Germinal center (tissue), 1 donor: ENCODE results near the gene PNPO.
"Not testable (repeated sequence)": the region's sequence is repeated elsewhere in the genome, so short reads cannot be mapped to it uniquely, and the experiment has no call there.

ENCODE experiments used
- DNase-seq: peaks from one replicate; pipeline ENCODE4 v3.0.0; 2012; ENCODE audit warnings: mixed read lengths, low spot score

PNPO gene

DNA sequence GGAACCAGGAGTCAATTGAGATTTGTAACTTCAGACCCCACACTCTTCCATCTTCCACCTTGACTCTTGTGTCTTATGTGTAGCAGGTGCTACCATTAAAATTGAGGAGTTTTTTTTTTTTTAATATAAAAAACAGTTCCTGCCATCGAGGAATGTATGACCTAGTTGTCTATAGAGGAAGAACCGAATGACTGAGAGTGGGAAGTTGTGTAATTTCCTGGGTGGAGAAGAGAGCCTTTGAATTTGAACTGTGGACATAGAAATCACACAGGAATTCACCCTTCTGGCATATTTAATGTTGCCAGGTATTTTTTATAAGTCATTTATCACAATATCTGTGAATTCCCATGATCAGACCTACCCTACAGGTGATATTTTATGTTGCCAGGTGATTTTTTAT, 23.4 kb upstream of the PNPO start:
- DNase-seq, result no peak

DNA sequence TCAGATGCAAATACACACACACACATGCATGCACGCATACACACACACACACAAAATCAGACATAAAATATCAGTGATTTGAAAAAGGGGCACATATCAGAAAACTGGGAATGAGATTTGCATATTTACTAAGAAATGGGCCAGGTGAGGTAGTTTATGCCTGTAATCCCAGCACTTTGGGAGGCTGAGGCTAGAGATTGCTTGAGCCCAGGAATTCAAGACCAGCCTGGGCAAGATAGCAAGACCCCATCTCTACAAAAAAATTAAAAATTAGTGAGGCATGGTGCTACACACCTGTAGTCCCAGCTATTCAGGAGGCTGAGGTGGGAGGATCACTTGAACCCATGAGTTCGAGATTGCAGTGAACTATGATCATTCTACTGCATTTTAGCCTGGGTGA, 22.4 kb upstream of the PNPO start:
- DNase-seq, result no peak

DNA sequence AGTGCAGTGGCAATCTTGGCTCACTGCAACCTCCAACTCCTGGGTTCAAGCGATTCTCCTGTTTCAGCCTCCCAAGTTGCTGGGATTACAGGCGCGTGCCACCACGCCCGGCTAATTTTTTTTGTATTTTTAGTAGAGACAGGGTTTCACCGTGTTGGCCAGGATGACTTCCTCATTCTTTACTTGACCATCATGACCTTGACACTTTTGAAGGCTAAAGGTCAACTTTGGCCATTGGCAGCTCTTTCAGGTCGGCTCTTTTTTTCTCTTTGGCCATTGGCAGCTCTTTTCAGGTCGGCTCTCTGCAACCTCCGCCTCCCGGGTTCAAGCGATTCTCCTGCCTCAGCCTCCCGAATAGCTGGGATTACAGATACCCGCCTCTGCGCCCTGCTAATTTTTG, 21.5 kb upstream of the PNPO start:
- not testable (repeated sequence) for DNase-seq

DNA sequence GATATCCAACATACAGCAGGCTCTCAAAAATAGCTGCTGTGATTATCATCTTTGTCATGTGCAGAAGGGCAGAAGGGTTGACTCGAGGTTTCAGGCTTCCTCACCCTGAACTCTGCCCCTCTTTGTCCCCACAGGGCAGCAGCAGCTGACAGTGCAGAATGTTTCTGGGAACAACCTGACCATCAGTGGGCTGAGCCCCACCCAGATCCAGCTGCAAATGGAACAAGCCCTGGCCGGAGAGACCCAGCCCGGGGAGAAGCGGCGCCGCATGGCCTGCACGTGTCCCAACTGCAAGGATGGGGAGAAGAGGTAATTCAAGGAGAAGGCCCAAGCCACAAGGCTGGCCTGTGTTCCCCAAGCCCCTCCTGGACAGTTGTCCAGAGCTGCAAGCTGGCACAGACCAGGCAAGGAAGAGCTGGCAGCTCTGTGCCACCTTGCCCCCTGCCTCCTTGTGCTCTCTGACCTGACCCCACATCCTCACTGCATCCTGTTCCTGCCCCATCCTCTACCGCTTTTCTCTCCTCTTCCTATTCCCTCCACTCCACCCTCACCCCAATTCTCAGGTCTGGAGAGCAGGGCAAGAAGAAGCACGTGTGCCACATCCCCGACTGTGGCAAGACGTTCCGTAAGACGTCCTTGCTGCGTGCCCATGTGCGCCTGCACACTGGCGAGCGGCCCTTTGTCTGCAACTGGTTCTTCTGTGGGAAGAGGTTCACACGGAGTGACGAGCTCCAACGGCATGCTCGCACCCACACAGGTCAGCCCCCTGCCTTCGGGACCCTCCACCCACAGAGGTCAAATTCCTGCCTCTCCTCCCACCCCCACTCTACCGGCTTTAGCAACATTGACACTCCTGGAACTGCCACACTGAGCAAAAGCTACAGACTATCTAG, 16.3 kb upstream of the PNPO start:
- DNase-seq, result no peak

DNA sequence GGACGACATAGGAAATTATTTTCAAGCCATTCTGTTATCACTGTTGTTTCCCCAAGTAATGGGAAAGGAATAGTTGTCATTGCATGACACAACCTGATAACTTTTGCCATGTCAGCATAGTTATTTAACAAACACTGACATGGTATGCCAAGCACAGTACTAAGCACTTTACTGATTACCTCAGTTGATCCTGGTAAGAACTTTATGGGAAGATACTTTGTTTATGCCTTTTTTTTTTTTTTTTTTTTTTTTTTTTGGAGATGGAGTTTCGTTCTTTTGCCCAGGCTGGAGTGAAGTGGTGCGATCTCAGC, 15.7 kb upstream of the PNPO start:
- DNase-seq, result no peak

DNA sequence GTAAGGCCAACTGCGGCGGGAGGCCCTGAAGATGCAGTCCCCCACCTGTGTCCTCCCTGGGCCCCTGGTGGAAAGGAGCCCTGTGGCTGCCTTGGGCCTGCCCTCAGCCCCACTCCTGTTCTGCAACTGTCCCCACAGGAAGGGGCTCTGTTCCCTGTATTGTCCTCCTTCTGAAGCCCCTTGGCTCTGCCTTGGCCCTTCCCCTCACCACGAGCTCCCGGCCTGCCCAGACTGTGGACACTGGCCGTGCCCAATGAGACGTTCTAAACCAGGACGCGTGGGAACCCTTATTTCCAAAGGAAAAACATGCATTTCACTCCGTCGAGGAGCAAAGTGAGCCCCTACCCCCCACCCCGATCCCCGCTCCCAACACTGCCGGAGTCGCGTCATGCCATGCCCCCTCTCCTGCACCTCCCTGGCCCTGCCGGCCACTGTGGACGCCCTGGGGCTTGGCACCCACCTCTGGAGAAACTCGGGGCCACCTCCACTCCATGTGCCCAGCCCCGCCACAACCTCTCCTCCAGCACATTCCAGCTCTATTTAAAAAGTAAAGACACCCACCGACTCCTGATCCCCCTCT, 13.5 kb upstream of the PNPO start:
- no peak for DNase-seq

DNA sequence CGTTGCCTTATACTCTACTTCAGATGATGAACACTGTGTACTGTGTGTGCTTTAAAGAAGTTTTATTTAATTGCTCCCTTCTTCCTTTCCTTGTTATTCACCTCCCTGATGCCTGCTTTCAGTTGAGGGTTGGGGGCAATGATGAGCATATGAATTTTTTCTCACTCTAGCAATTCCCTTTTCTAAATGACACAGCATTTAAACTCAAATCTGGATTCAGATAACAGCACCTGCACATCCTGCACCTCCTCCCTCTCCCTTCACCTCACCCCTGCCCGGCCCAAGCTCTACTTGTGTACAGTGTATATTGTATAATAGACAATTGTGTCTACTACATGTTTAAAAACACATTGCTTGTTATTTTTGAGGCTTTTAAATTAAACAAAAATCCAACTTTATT, 13.0 kb upstream of the PNPO start:
- no peak for DNase-seq

DNA sequence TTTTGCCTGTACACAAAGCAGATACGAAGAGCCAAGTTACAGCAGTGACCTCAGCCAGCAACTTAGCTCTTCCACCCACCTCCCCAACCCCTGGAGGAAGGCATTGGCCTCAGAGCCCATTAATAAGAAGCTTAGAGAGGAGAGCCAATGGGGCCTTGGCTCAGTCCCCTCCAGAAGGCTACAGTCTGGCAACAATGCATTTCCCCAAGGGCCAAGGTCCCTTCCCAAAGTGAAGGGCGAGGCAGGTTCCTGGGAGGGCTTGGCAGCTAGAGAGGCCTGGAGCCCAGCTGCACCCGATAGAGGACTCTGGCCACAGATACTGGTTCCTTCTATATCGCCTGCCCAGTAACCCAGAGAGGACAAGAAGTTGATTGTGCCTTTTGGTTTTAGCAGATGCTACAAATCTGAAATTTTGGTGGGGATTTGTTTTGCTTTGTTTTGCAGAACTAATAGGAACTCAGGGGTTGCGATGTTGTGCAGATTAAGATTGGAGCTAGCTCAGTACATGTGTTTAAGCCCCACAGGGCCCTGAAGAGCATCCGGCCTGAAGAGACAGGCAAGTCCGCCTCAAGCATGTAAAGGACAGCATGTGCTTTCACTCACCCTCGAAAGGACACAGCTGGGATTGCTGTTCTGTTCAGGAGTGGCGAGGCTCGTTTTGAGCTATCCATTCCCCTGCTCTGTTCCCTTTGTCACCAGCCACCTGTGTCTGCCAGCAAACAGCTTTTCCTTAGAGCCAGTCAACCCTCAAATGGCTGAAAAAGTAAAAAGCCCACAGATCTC, 12.0 kb upstream of the PNPO start:
- no peak for DNase-seq

DNA sequence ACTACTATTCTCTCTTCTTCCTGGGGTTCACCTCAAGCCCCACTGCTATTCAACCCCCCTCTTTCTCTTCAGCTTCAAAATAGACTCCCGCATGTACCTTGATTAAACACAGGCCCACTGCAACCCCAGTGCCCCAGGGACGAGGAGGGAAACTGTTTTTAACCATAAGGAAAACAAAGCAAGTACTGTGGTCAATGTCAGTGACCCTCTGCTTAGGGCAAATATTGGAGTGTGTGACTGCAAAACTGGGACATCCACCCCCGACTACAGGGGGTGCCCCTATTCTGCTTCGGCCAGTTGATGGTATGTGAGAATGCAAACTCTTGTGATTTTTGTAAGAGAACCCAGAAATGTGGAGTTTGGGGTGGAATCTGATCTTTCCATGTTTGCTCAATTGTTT, 9.5 kb upstream of the PNPO start:
- no peak for DNase-seq

DNA sequence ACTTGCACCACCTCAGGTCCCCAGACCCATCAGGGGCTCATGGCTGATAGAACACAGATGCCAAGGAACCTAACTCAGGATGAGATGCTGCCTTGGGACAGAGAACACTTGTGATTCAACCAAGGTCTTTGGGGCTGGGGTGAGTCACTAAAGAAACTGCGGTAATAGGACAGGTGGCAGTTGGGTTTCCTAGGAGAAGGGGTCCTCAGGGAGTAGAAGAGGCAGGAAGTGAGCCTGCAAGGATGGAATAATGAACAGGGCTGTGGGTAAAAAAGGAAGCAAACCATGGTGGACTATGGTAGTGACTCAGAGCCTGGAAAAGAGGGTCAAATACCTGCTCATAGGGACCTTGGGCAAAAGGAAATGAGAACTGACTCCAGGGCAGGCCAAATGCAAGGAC, 6.5 kb upstream of the PNPO start:
- DNase-seq, result no peak

DNA sequence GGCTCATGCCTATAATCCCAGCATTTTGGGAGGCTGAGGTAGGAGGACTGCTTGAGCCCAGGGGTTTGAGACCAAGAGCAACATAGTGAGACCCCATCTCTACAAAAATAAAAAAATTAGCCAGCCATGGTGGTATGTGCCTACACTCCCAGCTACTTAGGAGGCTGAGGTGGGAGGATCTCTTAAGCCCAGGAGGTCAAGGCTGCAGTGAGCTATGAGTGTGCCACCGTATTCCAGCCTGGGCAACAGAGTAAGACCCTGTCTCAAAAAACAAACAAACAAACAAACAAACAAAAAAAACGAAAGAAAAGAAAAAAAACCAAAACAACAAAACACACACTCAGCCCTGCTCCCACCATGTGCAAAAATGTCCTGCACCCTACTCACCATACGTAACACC, 5.9 kb upstream of the PNPO start:
- DNase-seq, result not testable (repeated sequence)

DNA sequence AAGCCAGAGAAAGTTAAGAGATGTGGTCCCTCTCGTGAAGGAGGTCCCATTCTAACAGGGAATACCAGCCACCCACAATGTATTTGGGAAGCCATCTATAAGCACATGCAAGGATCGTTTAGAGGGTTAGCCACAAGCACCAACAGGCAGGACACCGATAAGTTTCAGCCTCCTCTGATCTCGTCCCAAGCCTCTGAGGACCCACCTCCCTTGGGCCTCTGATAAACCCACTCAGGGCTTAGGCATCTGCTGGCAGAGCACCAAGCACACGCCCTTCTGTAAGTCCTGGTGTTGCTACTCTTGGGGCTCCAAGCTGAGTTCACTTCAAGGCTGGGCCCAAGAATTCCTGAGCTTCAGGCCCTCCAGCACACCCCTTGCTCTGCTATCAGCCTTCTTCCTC, 5.4 kb upstream of the PNPO start:
- DNase-seq, result no peak

DNA sequence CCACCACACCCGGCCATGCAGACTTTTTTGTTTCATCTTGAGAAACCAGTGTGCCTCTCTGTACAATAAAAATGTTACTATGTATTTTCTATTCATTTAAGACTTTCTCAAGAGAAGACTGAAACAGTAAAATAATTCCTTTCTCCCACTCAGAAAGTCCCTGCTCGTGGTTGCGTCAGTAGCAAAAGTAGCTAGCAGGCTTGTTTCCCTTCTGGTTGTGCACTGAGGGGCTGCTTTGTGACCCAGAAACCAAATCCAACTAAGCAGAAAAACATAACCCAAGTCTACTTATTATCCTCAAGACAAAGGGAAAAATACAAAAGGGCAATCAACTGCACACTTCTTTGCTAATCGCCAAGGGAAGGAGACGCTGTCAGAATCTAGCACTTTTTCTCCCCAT, 3.4 kb upstream of the PNPO start:
- no peak for DNase-seq

DNA sequence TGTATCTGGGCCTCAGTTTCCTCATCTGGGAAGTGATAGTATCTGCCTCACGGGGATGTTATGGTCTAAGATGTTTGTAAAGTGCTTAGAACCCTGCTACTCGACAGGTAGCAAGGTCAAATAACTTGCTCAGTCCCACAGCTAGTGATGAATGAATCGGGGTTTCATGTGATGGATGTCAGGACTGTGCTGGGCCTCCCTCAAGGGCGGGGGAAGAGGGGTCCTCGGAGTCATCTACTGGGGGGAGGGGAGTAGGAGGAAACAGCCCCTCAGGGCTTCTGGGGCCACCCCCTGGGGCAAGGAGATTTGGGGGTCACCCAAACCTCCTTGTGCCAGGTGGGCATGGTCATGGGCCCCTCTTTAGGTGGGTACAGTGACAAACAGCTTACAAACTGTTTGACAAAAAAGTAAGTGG, 732 bp downstream of the PNPO start:
- DNase-seq, result no peak

DNA sequence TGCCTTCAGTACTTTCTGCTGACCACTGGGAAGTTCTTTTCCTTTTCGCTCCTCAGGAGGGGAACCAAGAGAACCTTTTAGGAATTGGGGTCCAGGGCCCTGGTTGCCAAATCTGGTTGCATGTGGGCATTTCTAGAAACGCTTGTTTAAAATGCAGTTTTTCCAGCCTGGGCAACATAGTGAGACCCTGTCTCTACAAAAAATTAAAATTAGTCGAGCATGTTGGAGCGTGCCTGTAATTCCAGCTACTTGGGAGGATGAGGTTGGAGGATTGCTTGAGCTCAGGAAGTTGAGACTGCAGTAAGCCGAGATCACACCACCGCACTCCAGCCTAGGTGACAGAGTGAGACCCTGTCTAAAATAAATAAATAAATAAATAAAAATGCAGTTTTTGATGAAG, 1.2 kb downstream of the PNPO start:
- no peak for DNase-seq

DNA sequence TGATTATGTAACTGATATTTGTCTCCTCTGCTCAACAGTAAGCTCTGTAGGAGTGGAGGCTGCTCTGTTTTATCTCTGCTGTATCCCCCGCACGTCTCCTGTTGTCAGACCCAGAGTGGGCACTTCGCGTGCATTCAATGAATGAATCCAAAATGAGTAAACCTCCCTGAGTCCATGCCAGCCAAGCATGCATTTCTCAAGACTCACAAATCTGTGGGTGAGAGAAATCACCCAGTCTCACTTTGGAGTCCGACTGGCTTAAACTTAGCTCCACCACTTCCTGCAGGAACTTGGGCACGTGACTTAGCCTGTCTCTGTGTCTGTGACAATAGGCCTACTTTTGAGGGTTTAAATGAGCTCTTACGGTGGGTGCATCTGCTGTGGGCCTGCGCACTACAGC, 3.7 kb downstream of the PNPO start:
- DNase-seq, result no peak

DNA sequence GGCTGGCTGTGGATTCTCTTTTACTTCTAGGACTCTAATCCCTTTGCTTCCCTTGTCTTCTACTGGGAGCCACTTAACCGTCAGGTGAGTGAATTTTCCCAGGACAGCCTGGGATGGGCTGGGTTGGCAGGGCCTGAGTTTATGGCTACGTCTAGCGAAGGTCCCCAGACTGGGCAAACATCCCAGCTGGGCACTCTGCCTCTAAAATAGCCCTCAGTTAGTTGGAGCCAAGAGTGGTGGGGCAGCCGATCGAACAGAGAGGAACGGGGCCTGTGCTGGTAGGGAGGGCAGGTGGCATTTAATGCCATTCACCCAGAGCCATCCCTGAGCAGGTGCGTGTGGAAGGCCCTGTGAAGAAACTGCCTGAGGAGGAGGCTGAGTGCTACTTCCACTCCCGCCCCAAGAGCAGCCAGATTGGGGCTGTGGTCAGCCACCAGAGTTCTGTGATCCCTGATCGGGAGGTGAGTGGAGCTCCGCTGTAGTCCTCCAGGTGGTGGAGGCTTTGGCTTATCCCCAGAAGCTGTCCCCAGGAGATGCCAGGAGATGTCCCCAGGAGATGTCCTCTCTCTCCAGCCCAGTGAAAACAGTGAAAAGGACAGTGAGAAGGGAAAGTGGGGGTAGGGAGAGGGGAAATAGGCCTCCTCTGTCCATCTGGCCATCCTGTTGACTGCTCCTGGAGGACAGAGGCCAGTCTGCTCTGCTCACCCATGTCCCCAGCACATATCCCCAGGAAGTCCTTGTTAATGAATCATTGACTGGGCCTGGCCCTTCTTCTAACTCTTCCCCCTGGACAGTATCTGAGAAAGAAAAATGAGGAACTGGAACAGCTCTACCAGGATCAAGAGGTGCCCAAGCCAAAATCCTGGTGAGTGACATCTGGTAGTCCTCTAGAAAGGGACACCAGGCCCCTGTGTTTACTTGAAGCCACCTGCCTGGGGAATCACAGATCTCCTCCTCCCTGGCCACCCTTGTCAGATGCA, 4.4 kb downstream of the PNPO start:
- DNase-seq, result no peak

DNA sequence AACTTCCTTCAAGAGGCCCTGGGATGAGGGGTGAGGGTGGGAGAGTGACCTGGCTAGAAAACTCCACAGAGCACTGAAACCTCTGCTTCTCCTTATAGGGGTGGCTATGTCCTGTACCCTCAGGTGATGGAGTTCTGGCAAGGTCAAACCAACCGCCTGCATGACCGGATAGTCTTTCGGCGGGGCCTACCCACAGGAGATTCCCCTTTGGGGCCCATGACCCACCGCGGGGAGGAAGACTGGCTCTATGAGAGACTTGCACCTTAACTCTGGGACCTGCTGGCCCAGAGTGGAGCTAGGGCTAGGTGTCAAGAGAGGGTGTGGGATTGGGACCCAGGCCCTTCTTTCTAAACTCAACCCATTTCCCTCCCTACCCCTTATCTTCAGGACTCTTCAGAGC, 5.1 kb downstream of the PNPO start:
- DNase-seq, result no peak

DNA sequence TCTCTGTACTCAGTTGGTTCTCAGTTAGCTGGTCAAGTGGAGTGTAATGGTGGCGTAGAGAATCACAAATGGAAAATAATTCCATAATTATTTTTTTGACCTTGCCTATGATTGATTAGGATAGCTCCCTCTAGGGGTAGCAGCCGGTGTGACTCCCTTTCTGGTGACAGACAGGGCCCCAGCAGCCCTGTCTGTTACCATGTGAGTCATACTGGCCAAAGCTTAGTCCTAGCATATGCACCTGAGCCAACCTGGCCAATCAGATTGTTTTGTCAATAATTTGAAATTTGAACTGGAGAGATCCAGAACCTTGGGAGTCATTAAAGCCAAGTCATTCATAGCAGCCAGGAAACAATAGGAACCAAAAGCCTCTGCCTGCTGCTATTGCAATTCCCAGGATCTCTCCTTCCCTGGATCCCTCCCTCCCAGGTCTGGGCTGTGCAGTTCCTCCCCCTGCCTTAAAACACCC, 5.6 kb downstream of the PNPO start:
- DNase-seq, result peak; percentile 85

DNA sequence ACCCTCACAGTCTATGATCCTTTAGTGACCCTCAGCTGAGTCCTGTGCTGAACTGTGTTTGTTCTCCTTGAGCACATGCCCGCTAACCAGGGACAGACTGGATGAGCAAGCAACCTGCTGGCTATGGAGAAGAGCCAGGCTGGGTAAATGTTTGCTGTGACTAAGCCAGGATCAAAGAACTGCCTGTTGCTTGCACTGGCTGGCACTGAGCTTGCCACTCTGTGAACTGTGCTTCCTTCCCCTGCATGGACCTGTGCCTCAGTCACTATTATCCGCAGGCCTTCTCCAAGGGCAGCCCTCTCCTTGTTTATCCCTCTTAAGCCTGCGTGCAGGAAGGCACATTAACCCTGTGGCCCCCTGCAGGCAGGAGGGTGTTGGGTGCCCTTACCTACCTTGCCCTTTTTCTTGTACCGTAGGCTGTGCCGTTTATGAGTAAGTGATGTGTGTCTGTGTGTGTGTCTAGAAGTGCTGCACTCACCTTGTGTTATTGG, 7.4 kb downstream of the PNPO start:
- DNase-seq, result no peak

DNA sequence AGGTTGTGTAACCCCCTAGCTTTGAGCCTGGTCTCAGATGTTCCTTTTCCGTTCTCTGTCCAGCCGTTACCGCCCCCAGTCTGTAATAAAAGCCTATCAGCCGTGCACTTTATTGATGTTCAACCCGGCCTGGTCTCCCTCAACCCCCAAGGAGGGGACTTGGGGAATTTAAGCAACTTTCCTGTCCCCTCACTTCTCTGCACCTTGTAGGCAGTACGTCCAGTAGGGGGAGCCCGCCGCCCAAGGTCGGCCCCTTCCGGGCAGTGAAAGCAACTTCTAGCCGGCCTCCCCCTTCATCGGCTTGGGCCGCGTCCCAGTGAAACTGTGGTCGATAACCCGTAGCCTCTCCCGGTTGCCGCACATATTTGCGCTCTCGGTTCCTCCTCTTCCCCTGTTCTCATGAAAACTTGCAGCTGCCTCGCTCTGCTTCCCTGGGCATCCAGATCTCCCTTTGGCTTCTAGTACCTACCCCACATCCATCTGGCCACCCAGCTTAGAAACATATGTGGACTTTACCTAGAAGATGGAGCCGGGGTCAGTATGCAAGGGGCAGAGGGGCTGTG, 7.9 kb downstream of the PNPO start:
- DNase-seq, result peak; percentile 76
